ENCODE results near the gene CYP2A6. TPM values are rescaled to one million over a fixed set of nuclear protein-coding genes. Genes with fewer than 3 reads are reported as not detected.
A peak's percentile ranks its signal among the peaks of the same experiment; 100 is the strongest.
"Not testable (repeated sequence)": the region's sequence is repeated elsewhere in the genome, so short reads cannot be mapped to it uniquely, and the experiment has no call there.

CYP2A6 gene
- total RNA-seq, 1 experiment from 2014 or later: not detected

- Histone ChIP-seq H3K27me3 (ENCODE audit: insufficient read depth, low read depth) (no peaks in the 10 kb centered on the region), H3K9me3 (ENCODE audit: insufficient read depth, low read depth) (no peaks in the 10 kb centered on the region), H3K9me2 (ENCODE audit: insufficient read depth) (no peaks in the 10 kb centered on the region), H3F3A (ENCODE audit: insufficient read depth, low read depth) (peaks cover 5% of the 10 kb centered on the region; the same call in 1 of the 2 replicates), H3K4me3 (no peak overlapping the region), H3K4me2 (no peak overlapping the region), H3K36me3 (ENCODE audit: low read depth) (no peaks in the 10 kb centered on the region), H3K4me1 (replicated peaks; ENCODE audit: insufficient read depth) (0 out of 2 replicates have a peak, but pooled peaks cover 5% of the 10 kb centered on the region), H3K27ac (no peak overlapping the region), H3K79me2 (ENCODE audit: low read depth) (no peaks in the 10 kb centered on the region), H4K20me1 (ENCODE audit: insufficient read depth) (no peaks in the 10 kb centered on the region), H2AFZ (no peak overlapping the region)
- no TSS peak for BruUV-seq (replicated peaks)
- intact Hi-C loops (cut with micrococcal nuclease; ENCODE audit: unreplicated experiment): no loop called here
- ChIA-PET CTCF (no interaction called here), POLR2A (ENCODE audit: unreplicated experiment) (no interaction called here)
- TF ChIP-seq EZH2 (IDR thresholded peaks at IDR 0.05; ENCODE audit: low read depth): no peak
- TF ChIP-seq CTCF (conservative IDR thresholded peaks at IDR 0.05): no peak
- no peak for DNase-seq
Observed at GRCh38 chr19:40822161-40822560, 28.1 kb downstream of the CYP2A6 start.

DNA sequence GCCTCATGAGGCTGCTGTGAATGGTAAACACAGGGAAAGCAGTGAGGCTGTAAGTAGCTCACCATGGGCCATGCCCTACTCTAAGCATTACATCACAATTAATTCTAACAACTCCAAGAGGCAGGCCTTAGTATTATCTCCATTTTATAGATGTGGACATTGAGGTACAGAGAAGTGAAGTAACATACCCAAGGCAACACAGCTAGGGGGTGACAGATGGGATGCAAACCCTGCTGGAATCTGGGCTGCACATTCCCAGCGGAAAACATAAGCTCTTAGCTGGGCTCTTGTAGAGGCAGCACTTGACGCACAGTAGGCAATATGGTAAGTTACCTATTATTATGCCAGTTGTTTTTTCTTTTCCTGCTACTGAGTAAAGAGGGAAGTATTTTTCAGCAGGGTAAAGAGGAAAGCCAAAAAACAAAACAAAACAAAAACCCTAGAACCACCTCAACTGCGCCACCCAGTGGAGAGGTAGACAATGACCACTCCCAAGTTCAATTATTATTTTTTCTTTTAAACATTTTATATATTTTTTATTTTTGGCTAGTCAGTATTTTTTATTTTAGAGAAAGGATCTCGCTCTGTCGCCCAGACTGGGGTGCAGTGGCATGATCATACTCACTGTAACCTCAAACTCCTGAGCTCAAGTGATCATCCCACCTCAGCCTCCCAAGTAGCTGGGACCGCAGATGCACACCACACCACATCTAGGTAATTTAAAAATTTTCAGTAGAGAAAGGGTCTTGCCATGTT, 30.6 kb downstream of the CYP2A6 start:
- H3K9me2 ChIP-seq (ENCODE audit: insufficient read depth); H2AFZ ChIP-seq; H4K20me1 ChIP-seq (ENCODE audit: insufficient read depth); H3K36me3 ChIP-seq (ENCODE audit: low read depth); H3F3A ChIP-seq (ENCODE audit: insufficient read depth, low read depth); H3K9me3 ChIP-seq (ENCODE audit: insufficient read depth, low read depth); H3K27ac ChIP-seq; H3K4me3 ChIP-seq; H3K79me2 ChIP-seq (ENCODE audit: low read depth); H3K4me2 ChIP-seq; H3K4me1 ChIP-seq (replicated peaks; ENCODE audit: insufficient read depth); BruUV-seq (replicated peaks); H3K27me3 ChIP-seq (ENCODE audit: insufficient read depth, low read depth): not testable (repeated sequence)
- peak; percentile 86 for TF ChIP-seq CTCF (conservative IDR thresholded peaks at IDR 0.05)
- CTCF ChIA-PET: interaction anchor here (0.6 to 1.2 kb wide), 5 partner anchors 12 to 156 kb away, joined by 3 to 5 read pairs (median 4); partner anchors contain the start of gene RAB4B
- peak in 1 of 2 experiments; percentile 42 for DNase-seq
- POLR2A ChIA-PET (ENCODE audit: unreplicated experiment): interaction anchor here (0.7 kb wide), 1 partner anchor 21 kb away, joined by 3 read pairs; no protein-coding TSS in a partner anchor
- intact Hi-C loops (cut with micrococcal nuclease; ENCODE audit: unreplicated experiment): loop anchor here (1.0 to 2.0 kb wide), 2 partner anchors 157 to 325 kb away; no protein-coding TSS in a partner anchor

GRCh38 chr19:40818480-40819399, 31.5 kb downstream of the CYP2A6 start:
- H3K36me3 ChIP-seq (ENCODE audit: low read depth); H3F3A ChIP-seq (ENCODE audit: insufficient read depth, low read depth); H3K4me1 ChIP-seq (replicated peaks; ENCODE audit: insufficient read depth); H3K4me3 ChIP-seq; H4K20me1 ChIP-seq (ENCODE audit: insufficient read depth); POLR2A ChIA-PET (ENCODE audit: unreplicated experiment); H3K9me2 ChIP-seq (ENCODE audit: insufficient read depth); H2AFZ ChIP-seq; H3K27me3 ChIP-seq (ENCODE audit: insufficient read depth, low read depth); H3K79me2 ChIP-seq (ENCODE audit: low read depth); BruUV-seq (replicated peaks); H3K9me3 ChIP-seq (ENCODE audit: insufficient read depth, low read depth); H3K27ac ChIP-seq: not testable (repeated sequence)
- intact Hi-C loops (cut with micrococcal nuclease; ENCODE audit: unreplicated experiment): loop anchor here (1.0 to 2.0 kb wide), 2 partner anchors 156 to 326 kb away; no protein-coding TSS in a partner anchor
- H3K4me2 ChIP-seq: peak overlapping the region; percentile 62
- CTCF ChIA-PET: interaction anchor here (0.7 to 1.2 kb wide), 4 partner anchors 13 to 364 kb away, joined by 3 to 5 read pairs (median 4); partner anchors contain the start of gene RAB4B
- DNase-seq: peak in 1 of 2 experiments; percentile 70

Measured in PC-9 (cell line).